CD4-positive, alpha-beta T cell treated with Interferon gamma for 1 hour (primary cell): ENCODE results near the gene SNAP47.

Experiments
- DNase-seq: peaks from one replicate; pipeline ENCODE4 v3.0.0-alpha.2; 2020

Gene SNAP47

GRCh38 chr1:227753999-227754711 lies 18.9 kb downstream of the SNAP47 start:
- no peak for DNase-seq

GRCh38 chr1:227754958-227755357 lies 19.7 kb downstream of the SNAP47 start:
- DNase-seq, result no peak

GRCh38 chr1:227756172-227756959 lies 21.1 kb downstream of the SNAP47 start:
- no peak for DNase-seq

GRCh38 chr1:227757781-227758180 lies 22.5 kb downstream of the SNAP47 start:
- DNase-seq, result no peak

GRCh38 chr1:227758366-227758765 lies 23.1 kb downstream of the SNAP47 start:
- no peak for DNase-seq

- no peak for DNase-seq
Observed at GRCh38 chr1:227759341-227760300, 24.4 kb downstream of the SNAP47 start.

- DNase-seq, result no peak
Observed at GRCh38 chr1:227760377-227760776, 25.1 kb downstream of the SNAP47 start.

- no peak for DNase-seq
Observed at GRCh38 chr1:227761621-227762230, 26.5 kb downstream of the SNAP47 start.

- DNase-seq, result peak; percentile 80
Observed at GRCh38 chr1:227762231-227762911, 27.1 kb downstream of the SNAP47 start.

GRCh38 chr1:227763246-227764018 lies 28.2 kb downstream of the SNAP47 start:
- no peak for DNase-seq

GRCh38 chr1:227764019-227764391 lies 28.8 kb downstream of the SNAP47 start:
- DNase-seq, result no peak

GRCh38 chr1:227765261-227766014 lies 30.2 kb downstream of the SNAP47 start:
- DNase-seq, result no peak

- peak; percentile 72 for DNase-seq
Observed at GRCh38 chr1:227766015-227766634, 30.9 kb downstream of the SNAP47 start.

- no peak for DNase-seq
Observed at GRCh38 chr1:227766653-227767277, 31.5 kb downstream of the SNAP47 start.

- no peak for DNase-seq
Observed at GRCh38 chr1:227767401-227768124, 32.3 kb downstream of the SNAP47 start.

- DNase-seq, result no peak
Observed at GRCh38 chr1:227768125-227768439, 32.8 kb downstream of the SNAP47 start.

- DNase-seq, result no peak
Observed at GRCh38 chr1:227768640-227769039, 33.4 kb downstream of the SNAP47 start.

GRCh38 chr1:227769047-227769935 lies 34.1 kb downstream of the SNAP47 start:
- no peak for DNase-seq
